HEK293 (cell line): ENCODE measurements around the gene SMC1B.

Experiments
- HOXC10 ChIP-seq: sonication (generic); formaldehyde crosslinking; IDR thresholded peaks from 2 replicates; pipeline ENCODE4 v1.8.1; 2023; ENCODE audit warnings: mild to moderate bottlenecking, missing genetic modification reagents
- ZNF354C ChIP-seq: fragments of 450-650 bp; formaldehyde crosslinking; IDR thresholded peaks from 2 replicates; pipeline ENCODE4 v1.5.1; 2016; ENCODE audit warnings: missing biosample characterization, missing genetic modification characterization, low read depth, borderline replicate concordance
- TF ChIP-seq, protein P1 (sequence below): fragments of 450-650 bp; formaldehyde crosslinking; IDR thresholded peaks from 2 replicates; pipeline ENCODE4 v1.5.1; 2016; ENCODE audit warnings: missing biosample characterization, missing genetic modification characterization

DNA sequence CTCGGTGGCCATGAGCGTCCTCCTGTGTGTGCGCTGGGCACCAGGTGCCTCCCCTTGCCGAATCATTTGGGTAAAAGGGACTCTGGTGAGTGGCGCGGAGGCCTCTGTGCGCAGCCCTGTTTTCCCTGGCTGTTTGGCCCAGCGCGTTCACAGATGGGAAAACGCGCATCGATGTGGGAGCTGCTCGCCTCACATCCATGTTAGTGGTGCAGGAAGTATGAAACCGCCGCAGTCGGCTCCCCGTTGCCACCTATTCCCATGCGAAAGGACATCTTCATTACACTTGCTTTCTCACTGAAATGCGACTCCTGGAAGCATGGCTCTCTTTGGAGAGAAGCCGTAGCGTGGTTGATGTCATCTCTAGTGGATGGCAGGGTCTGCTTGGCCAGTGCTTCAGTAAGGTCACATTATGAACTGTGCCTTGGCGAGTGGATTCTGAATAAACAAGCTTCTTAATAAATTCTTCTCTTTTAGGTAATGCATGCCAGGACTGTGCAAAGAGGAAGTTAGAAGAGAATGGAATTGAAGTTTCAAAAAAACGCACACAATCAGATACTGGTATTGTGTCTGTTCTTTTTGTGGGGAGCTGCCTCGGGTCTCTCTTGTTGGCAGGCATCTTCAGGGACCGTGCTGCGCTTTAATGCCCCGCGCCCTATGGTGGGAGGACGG, 77.4 kb downstream of the SMC1B start:
- TF ChIP-seq HOXC10 (CRISPR knock-in tag), result no peak
- TF ChIP-seq, protein P1, sequence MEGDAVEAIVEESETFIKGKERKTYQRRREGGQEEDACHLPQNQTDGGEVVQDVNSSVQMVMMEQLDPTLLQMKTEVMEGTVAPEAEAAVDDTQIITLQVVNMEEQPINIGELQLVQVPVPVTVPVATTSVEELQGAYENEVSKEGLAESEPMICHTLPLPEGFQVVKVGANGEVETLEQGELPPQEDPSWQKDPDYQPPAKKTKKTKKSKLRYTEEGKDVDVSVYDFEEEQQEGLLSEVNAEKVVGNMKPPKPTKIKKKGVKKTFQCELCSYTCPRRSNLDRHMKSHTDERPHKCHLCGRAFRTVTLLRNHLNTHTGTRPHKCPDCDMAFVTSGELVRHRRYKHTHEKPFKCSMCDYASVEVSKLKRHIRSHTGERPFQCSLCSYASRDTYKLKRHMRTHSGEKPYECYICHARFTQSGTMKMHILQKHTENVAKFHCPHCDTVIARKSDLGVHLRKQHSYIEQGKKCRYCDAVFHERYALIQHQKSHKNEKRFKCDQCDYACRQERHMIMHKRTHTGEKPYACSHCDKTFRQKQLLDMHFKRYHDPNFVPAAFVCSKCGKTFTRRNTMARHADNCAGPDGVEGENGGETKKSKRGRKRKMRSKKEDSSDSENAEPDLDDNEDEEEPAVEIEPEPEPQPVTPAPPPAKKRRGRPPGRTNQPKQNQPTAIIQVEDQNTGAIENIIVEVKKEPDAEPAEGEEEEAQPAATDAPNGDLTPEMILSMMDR, result no peak
- TF ChIP-seq ZNF354C (tag by site-specific recombination), result no peak
